Pancreas (tissue), 10 donors: ENCODE data around the gene EVA1A. TPM values are rescaled to one million over a fixed set of nuclear protein-coding genes. Genes with fewer than 3 reads are reported as not detected.

Source experiments
- ATAC-seq, 4 donors: fragments of 200-7000 bp; cut with Tn5 transposase; one replicate each; pipeline versions ENCODE4 v1.8.0 to v1.9.1; 2020; ENCODE audit warnings: mild to moderate bottlenecking in 4 of 4, moderate library complexity in 4 of 4
- DNase-seq, 6 donors: peaks; one replicate each; pipeline ENCODE4 v3.0.0-alpha.2; 2020
- FAIRE-seq: peaks from 2 replicates; lab custom pipeline; 2012; peaks lifted over from hg19 to GRCh38; lab: Jason Lieb, UNC
- H3K27ac ChIP-seq, 4 donors: fragments of 200-600 bp; sonication (generic); 1 replicate in 3 of 4; 2 replicates in 1 of 4; pipeline versions ENCODE4 v1.5.0 to v1.8.0; 2020
- H3K27me3 ChIP-seq, 4 donors: fragments of 200-600 bp; one replicate each; pipeline ENCODE4 v1.8.0; 2021
- H3K36me3 ChIP-seq, 3 donors: fragments of 200-600 bp; sonication (generic) in 1 of 3; one replicate each; pipeline versions ENCODE4 v1.5.0 to v1.8.0; 2020 to 2021
- H3K4me1 ChIP-seq, 3 donors: fragments of 200-600 bp; one replicate each; pipeline ENCODE4 v1.8.0; 2021
- H3K4me3 ChIP-seq, 4 donors: fragments of 200-600 bp; sonication (generic) in 2 of 4; one replicate each; pipeline versions ENCODE4 v1.5.0 to v1.8.0; 2020 to 2021
- H3K9me3 ChIP-seq, 4 donors: fragments of 200-600 bp; one replicate each; pipeline ENCODE4 v1.8.0; 2021
- WGBS, 2 donors: extraction: QIAGEN DNeasy Blood & Tissue Kit; methylation state at CpG; one replicate each; pipeline ENCODE4 v1.1.7; 2013; 5-methylcytosine and 5-hydroxymethylcytosine counted together
- intact Hi-C, 3 donors: fragments of 100-400 bp; cut with DNase I; formaldehyde crosslinking; loops; one replicate each; pipeline versions ENCODE4 v1.11.1 to v1.14.2; 2022
- polyA plus RNA-seq, 2 donors: library from polyadenylated mRNA; stranded (reverse); fragments of 200-250 nt; gene quantifications; one replicate each; pipeline ENCODE4 v1.2.3, GENCODE V29; 2013
- total RNA-seq, 6 donors: library from RNA; stranded (reverse); fragmentation: NEBNext Ultra II Directional in 4 of 6; extraction: Animal tissue kit (Norgen Biotek cat#: 25700) in 4 of 6; gene quantifications; one replicate each; pipeline versions ENCODE4 v1.2.1 to v1.2.4, GENCODE V29; 2021 to 2023
- TF ChIP-seq, protein P1 (sequence below), 4 donors: fragments of 200-600 bp; sonication (generic) in 3 of 4; IDR thresholded peaks; one replicate each; pipeline versions ENCODE4 v1.5.0 to v1.8.0; 2021; ENCODE audit warnings: antibody characterized with exemption in 4 of 4
- donor health status: healthy with polysubstance abuse.
- donor health status: DM: no; HTN: no; CAD: no; lungs with moderate emphysema.
- donor health status: DM: no; HTN: no; CAD: no.
- donor health status: control.
- donor health status: control.
- donor health status: Bipolar disorder and iron deficiency.
- donor health status: DM: yes; HTN: yes; CAD: no.
- donor health status: DM: no; HTN: no; CAD: no.
- donor health status: DM: no; HTN: no; CAD: no.
- donor health status: DM: yes; HTN: yes; CAD: no.

EVA1A gene
- total and polyA plus RNA-seq, 8 donors, result 16.1 to 36.8 (median 22.4) TPM

DNA sequence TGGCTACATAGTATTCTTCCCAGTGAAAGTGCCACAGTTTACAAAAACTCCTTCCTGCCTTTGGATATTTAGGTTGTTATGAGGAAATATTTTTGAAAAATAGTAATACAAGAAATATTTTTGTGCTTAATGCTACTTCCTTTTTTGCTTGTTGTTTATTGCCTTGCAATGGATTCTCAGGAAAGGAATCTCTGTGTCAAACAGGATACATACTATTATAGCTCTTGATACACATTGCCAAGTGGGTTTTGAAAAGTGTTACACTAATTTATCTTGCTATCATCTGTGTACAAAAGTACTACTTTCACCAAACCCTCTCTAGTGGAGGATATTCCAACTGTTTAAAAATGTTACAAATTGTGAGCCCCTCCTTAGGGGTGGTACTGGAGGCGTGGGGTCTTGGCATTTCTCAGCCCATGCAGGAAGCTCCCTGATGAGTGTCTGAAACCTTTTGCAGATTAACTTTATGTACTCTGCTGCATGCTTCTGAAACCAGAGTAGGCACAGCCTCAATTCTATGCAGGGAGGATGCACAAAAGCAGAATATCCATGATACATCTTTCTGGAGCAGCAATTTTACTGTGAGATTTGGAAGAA is 54.5 kb downstream of the EVA1A start:
- intact Hi-C loops, result no loop called here
- H3K9me3 ChIP-seq, result no peaks in the 10 kb centered on the region
- TF ChIP-seq, protein P1, sequence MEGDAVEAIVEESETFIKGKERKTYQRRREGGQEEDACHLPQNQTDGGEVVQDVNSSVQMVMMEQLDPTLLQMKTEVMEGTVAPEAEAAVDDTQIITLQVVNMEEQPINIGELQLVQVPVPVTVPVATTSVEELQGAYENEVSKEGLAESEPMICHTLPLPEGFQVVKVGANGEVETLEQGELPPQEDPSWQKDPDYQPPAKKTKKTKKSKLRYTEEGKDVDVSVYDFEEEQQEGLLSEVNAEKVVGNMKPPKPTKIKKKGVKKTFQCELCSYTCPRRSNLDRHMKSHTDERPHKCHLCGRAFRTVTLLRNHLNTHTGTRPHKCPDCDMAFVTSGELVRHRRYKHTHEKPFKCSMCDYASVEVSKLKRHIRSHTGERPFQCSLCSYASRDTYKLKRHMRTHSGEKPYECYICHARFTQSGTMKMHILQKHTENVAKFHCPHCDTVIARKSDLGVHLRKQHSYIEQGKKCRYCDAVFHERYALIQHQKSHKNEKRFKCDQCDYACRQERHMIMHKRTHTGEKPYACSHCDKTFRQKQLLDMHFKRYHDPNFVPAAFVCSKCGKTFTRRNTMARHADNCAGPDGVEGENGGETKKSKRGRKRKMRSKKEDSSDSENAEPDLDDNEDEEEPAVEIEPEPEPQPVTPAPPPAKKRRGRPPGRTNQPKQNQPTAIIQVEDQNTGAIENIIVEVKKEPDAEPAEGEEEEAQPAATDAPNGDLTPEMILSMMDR (IDR thresholded peaks at IDR 0.05), result no peak
- H3K36me3 ChIP-seq, result no peaks in the 10 kb centered on the region
- DNase-seq (no peak), ATAC-seq (no peak), FAIRE-seq (no peak)
- no peaks in the 10 kb centered on the region for H3K27me3 ChIP-seq
- H3K4me3 ChIP-seq, result no peak overlapping the region
- 91 to 97% methylated on average over 1 of the region's 1 CpG for WGBS, 2 donors
- H3K27ac ChIP-seq, result no peak overlapping the region
- peaks cover 0 to 3% (median 0%) of the 10 kb centered on the region in 3 donors for H3K4me1 ChIP-seq

DNA sequence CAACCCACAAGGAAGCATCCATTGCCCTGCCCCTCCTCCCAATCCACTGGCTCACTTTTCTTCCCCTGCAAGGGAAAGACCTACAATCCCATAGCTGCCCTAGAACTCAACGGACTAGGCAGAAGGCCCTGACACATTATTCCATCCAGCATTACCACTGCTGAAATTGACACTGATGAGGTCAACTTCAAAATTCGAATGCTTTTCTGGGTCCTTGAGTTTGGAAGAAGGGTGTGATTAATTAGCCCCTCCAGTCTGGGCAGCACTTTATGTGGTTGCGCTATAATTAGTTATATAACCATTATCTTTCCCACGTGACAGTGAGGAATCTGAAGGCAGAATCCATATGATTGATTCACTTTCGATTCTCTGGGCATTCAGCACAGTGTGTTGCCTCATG is 55.7 kb downstream of the EVA1A start:
- no peak for FAIRE-seq
- H3K27me3 ChIP-seq, result no peaks in the 10 kb centered on the region

DNA sequence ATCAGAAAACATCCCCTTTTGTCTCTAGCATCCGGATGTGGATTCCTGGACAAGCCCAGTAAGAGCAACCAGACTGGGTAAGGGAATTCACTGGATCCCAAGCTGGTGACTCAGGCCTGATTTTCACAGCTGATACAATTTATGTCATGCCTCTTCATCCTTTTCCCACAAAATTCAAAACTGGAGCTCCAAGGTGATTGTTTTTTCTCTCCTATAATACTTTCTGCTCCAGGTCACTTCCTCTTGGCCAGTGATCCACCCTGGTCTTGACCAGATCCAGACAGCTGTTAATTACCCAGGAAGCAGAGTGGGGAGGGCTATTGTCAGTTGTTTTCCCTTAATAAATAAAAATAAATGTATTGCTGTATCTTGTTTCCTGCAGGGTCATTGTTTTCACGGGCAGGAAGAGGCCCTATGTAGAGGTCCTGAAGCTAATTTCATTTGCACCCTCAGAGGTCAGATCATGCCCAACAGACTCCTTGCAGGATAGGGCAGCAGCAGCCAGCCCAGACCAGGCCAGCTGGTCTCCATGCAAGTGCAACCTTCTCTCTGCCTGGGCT is 57.6 kb downstream of the EVA1A start:
- ATAC-seq (peak in 2 of 4 donors; percentile 15 to 28), DNase-seq (no peak)

More for the DNA sequence above, 55.7 kb downstream of the EVA1A start:
- 77 to 81% methylated on average over 5 of the region's 5 CpGs for WGBS, 2 donors
- TF ChIP-seq, protein P1 (IDR thresholded peaks at IDR 0.05), result no peak
- no peaks in the 10 kb centered on the region for H3K36me3 ChIP-seq
- no peaks in the 10 kb centered on the region for H3K9me3 ChIP-seq
- no peak overlapping the region for H3K27ac ChIP-seq
- H3K4me3 ChIP-seq, result no peak overlapping the region
- DNase-seq, result no peak
- H3K4me1 ChIP-seq, result peaks cover 0 to 3% (median 0%) of the 10 kb centered on the region in 3 donors
- no peak for ATAC-seq
- intact Hi-C loops, result no loop called here

DNA sequence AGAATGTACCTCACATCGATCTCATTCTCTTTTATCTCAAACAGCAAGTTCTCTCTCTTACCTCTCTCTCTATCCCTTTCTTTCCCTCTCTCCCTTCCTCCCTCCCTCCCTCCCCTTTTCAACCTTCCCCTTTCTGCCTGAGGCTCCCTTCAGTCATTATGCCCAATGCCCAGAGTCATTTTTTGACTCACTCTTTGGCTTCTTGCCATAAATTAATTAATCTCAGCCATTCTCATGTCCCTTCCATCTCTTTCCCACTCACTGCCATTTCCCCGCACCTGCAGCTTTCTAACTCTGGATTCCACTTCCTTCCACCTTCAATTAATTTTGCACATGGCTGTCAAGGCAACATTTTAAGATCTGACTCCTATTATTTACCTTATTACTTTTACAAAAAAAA is 60.1 kb downstream of the EVA1A start:
- intact Hi-C loops, result no loop called here
- no peaks in the 10 kb centered on the region for H3K9me3 ChIP-seq
- H3K27me3 ChIP-seq, result no peaks in the 10 kb centered on the region
- WGBS, 2 donors, result 91 to 93% methylated on average over 2 of the region's 2 CpGs
- ATAC-seq, result no peak
- DNase-seq, result no peak
- no peak overlapping the region for H3K4me3 ChIP-seq
- H3K36me3 ChIP-seq, result no peaks in the 10 kb centered on the region
- no peak for FAIRE-seq
- peaks cover 0 to 11% (median 6%) of the 10 kb centered on the region in 3 donors for H3K4me1 ChIP-seq
- H3K27ac ChIP-seq, result no peak overlapping the region
- TF ChIP-seq, protein P1 (IDR thresholded peaks at IDR 0.05), result no peak

More for the DNA sequence above, 57.6 kb downstream of the EVA1A start:
- H3K4me3 ChIP-seq, result no peak overlapping the region
- H3K4me1 ChIP-seq, result peaks cover 0 to 11% (median 6%) of the 10 kb centered on the region in 3 donors
- TF ChIP-seq, protein P1 (IDR thresholded peaks at IDR 0.05), result no peak
- H3K36me3 ChIP-seq, result no peaks in the 10 kb centered on the region
- H3K27ac ChIP-seq, result no peak overlapping the region
- FAIRE-seq, result no peak
- no peaks in the 10 kb centered on the region for H3K9me3 ChIP-seq
- WGBS, 2 donors, result 62 to 80% methylated on average over 2 of the region's 2 CpGs
- H3K27me3 ChIP-seq, result no peaks in the 10 kb centered on the region
- intact Hi-C loops, result no loop called here

DNA sequence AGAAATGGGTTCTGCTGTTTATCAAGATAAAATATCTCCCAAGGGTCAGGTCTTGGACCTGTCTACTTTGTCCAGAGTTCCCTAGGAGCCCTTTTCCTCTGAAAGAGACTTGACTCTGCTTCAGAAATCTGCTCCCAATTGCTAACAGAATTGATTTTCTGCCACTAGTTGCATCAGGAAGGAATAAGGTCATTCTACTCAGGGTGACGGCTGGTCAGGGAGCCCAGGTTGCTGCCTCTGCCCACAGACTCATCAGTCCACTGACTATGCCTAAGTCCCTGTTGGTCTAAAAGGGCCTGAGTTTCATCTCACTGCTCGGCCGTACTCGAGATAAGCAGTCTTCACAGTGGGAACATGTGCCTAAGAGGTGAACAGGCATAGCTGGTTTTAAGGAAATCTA is 61.2 kb downstream of the EVA1A start:
- FAIRE-seq, result no peak
- Histone ChIP-seq H3K9me3 (no peaks in the 10 kb centered on the region), H3K36me3 (no peaks in the 10 kb centered on the region), H3K4me3 (no peak overlapping the region), H3K4me1 (peaks cover 0 to 11% (median 6%) of the 10 kb centered on the region in 3 donors), H3K27ac (no peak overlapping the region), H3K27me3 (no peaks in the 10 kb centered on the region)
- 50 to 55% methylated on average over 4 of the region's 4 CpGs for WGBS, 2 donors
- intact Hi-C loops, result no loop called here
- ATAC-seq, result peak in 2 of 4 donors; percentile 17 to 54
- TF ChIP-seq, protein P1 (IDR thresholded peaks at IDR 0.05), result no peak
- no peak for DNase-seq
